Thoracic aorta (tissue), 2 donors: ENCODE measurements around the gene NLGN1. TPM values are rescaled to one million over a fixed set of nuclear protein-coding genes. Genes with fewer than 3 reads are reported as not detected.

ENCODE experiments used
- ATAC-seq: fragments of 150-250 bp; one replicate; pipeline ENCODE4 v1.8.0; 2017; ENCODE audit warnings: low read depth; ENCODE audit not compliant: insufficient number of reproducible peaks, low FRiP score
- DNase-seq: peaks from one replicate; pipeline ENCODE4 v3.0.0-alpha.2; 2020; ENCODE audit warnings: low spot score
- H3K27ac ChIP-seq, 2 donors: fragments of 200-600 bp; sonication (generic); 1 replicate in 1 of 2; 2 replicates in 1 of 2; pipeline ENCODE4 v1.5.1; 2016; ENCODE audit warnings: mild to moderate bottlenecking in 2 of 2, moderate library complexity in 2 of 2
- H3K27me3 ChIP-seq: fragments of 200-600 bp; sonication (generic); replicated peaks from 2 replicates; pipeline ENCODE4 v1.6.0; 2016; ENCODE audit warnings: mild to moderate bottlenecking; ENCODE audit not compliant: insufficient read depth
- H3K36me3 ChIP-seq: fragments of 200-600 bp; sonication (generic); one replicate; pipeline ENCODE4 v1.5.1; 2016
- H3K4me1 ChIP-seq, 2 donors: fragments of 200-600 bp; sonication (generic); 1 replicate in 1 of 2; 2 replicates in 1 of 2; pipeline versions ENCODE4 v1.5.1 to v1.6.0; 2016; ENCODE audit warnings: low read depth in 2 of 2, mild to moderate bottlenecking in 1 of 2; ENCODE audit not compliant: control insufficient read depth in 1 of 2
- H3K4me3 ChIP-seq: fragments of 200-600 bp; sonication (generic); 2 replicates; pipeline ENCODE4 v1.5.1; 2016; ENCODE audit warnings: mild to moderate bottlenecking
- H3K9me3 ChIP-seq: fragments of 200-600 bp; sonication (generic); 2 replicates; pipeline ENCODE4 v1.5.1; 2016
- total RNA-seq, 2 donors: library from RNA; depleted of rRNA; stranded (reverse); fragments of >200 nt; gene quantifications; one replicate each; pipeline versions ENCODE4 v1.1.0 to v1.2.3, GENCODE V29; 2016
- TF ChIP-seq, protein P1 (sequence below): fragments of 200-600 bp; sonication (generic); IDR thresholded peaks from one replicate; pipeline ENCODE4 v1.5.1; 2019; ENCODE audit warnings: antibody characterized with exemption

NLGN1 gene
- total RNA-seq, 2 donors from 2014 or later = 17.8 to 18.3 TPM

DNA sequence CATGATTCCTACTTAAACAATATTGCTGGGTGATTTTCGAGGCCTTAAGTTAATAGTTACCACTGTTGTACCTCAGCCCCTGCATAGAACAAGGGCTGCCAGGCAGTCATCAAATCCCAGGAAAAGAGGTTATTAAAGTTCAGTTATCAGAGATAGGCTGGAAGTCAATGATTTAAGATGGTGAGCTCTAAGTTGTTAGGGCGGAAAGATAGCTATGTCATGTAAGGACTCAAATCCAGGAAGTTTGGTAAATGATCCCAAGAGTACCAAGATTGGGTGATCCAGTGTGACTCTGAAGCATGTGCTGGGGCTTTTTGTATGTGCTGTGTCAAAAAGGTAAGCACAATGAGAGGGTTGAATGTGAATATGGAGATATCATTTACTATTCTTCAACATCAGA is 287.9 kb downstream of the NLGN1 start:
- TF ChIP-seq, protein P1, sequence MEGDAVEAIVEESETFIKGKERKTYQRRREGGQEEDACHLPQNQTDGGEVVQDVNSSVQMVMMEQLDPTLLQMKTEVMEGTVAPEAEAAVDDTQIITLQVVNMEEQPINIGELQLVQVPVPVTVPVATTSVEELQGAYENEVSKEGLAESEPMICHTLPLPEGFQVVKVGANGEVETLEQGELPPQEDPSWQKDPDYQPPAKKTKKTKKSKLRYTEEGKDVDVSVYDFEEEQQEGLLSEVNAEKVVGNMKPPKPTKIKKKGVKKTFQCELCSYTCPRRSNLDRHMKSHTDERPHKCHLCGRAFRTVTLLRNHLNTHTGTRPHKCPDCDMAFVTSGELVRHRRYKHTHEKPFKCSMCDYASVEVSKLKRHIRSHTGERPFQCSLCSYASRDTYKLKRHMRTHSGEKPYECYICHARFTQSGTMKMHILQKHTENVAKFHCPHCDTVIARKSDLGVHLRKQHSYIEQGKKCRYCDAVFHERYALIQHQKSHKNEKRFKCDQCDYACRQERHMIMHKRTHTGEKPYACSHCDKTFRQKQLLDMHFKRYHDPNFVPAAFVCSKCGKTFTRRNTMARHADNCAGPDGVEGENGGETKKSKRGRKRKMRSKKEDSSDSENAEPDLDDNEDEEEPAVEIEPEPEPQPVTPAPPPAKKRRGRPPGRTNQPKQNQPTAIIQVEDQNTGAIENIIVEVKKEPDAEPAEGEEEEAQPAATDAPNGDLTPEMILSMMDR = no peak
- H3K9me3 ChIP-seq = no peaks in the 10 kb centered on the region
- H3K36me3 ChIP-seq = no peaks in the 10 kb centered on the region
- no peak for DNase-seq
- ATAC-seq = no peak
- no peaks in the 10 kb centered on the region for H3K4me1 ChIP-seq
- H3K27ac ChIP-seq = no peak overlapping the region
- no peak overlapping the region for H3K4me3 ChIP-seq
- no peaks in the 10 kb centered on the region for H3K27me3 ChIP-seq

DNA sequence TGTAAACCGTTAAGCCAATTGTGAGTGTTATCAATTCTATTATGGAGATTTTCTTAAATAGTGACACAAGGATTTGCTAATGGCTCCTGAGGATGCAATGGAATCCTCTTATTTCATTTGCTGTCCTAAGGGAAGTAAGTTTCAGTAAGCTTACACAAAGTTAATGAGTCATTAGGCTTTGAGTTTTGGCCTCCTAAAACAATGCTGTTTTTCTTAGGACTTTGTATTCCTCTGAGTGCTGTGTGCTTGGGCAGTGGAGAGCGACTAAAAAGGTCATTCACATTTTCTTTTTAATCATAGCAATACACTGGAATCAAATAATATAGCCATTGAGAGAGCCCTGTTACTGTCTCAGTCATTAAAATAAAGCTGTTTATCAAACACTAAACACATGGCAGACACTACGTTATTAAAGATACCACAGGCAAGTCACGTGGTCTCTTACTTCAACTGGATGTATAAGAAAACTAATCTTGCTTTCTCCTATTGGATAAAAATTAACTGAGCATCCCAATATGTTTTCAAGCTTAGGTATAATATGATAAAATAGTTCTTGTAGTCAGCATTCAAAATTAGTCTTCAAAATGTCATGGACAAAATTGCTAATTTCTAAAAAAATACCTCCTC is 290.8 kb downstream of the NLGN1 start:
- H3K4me3 ChIP-seq = no peak overlapping the region
- no peaks in the 10 kb centered on the region for H3K36me3 ChIP-seq
- H3K4me1 ChIP-seq = no peaks in the 10 kb centered on the region
- ATAC-seq (no peak), DNase-seq (no peak)
- TF ChIP-seq, protein P1 = no peak
- no peaks in the 10 kb centered on the region for H3K9me3 ChIP-seq
- H3K27ac ChIP-seq = no peak overlapping the region
- no peaks in the 10 kb centered on the region for H3K27me3 ChIP-seq

DNA sequence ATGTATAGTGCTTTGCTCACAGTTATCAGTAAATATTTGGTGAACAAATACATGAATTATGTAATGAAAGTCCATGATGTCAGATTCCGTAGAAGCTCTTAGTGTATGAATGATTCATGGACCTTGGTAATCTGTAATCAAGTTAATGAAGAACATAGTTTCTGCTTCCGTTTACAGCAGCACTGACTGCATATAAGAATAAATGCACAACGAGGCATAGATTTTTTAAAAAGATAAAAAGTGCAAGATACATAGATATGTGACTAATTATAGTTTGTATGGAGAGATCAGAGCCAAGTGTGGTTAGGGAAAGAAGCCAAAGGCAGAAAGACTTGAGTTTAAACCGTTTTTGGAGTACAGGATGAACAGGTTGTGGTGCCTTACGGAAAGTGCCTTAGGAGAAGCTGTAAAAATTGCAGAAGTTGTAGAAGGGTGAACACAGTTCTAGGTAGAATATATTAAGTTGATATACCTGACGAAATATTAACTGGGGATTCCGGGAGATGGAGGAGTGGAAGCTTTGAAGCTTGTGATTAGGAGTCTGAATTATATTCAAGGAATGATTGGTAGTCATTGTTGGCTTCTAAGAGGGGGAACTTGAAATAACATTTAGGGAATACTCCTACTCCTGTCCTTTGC is 293.1 kb downstream of the NLGN1 start:
- Histone ChIP-seq H3K36me3 (no peaks in the 10 kb centered on the region), H3K27ac (no peak overlapping the region), H3K4me3 (no peak overlapping the region), H3K4me1 (no peaks in the 10 kb centered on the region), H3K27me3 (no peaks in the 10 kb centered on the region), H3K9me3 (no peaks in the 10 kb centered on the region)
- DNase-seq (no peak), ATAC-seq (no peak)
- TF ChIP-seq, protein P1 = no peak

DNA sequence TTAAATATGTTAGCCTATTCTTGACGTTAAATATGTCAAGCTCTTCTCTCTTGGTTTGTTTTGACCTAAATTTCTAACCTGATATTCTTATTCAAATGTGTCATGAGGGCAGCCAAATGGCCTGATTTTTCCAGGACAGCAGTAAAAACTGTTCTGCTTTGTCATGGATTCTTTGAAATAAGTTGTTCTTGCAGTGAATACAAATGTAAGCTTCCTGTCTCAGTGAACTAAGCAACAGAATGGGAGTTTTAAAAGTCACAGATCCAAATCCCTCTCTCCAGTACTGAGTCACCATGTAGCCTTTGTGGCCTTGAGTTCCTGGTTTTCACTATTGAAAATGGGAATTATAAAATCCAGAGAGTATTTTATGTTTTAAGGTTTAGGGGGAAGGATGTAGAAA is 301.8 kb downstream of the NLGN1 start:
- H3K27me3 ChIP-seq = no peaks in the 10 kb centered on the region
- peaks cover 3% of the 10 kb centered on the region for H3K9me3 ChIP-seq
- H3K4me1 ChIP-seq = no peaks in the 10 kb centered on the region
- H3K36me3 ChIP-seq = no peaks in the 10 kb centered on the region
- ATAC-seq (no peak), DNase-seq (no peak)
- H3K4me3 ChIP-seq = no peak overlapping the region
- TF ChIP-seq, protein P1 = no peak
- no peak overlapping the region for H3K27ac ChIP-seq

DNA sequence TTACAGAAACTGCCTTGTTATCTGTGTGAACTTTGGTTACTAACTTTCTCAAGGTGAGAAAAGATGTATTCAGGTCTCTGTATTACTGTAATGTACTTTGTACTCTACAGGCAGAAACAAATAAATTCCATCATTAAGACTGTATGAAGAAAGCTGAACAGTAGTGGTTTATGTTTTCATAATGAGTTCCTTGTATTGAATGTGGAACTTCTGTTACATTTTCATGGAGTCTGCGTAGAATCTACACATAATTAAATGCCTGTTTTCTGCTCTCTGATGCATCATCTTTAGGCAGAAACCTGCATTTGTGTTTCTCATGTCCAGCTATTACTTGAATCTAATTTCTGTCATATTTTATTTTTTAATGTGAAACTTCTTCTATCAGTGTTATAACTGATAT is 302.8 kb downstream of the NLGN1 start:
- Histone ChIP-seq H3K9me3 (peaks cover 3% of the 10 kb centered on the region), H3K27ac (no peak overlapping the region), H3K27me3 (no peaks in the 10 kb centered on the region), H3K4me1 (no peaks in the 10 kb centered on the region), H3K36me3 (no peaks in the 10 kb centered on the region), H3K4me3 (no peak overlapping the region)
- ATAC-seq (no peak), DNase-seq (no peak)
- TF ChIP-seq, protein P1 = no peak
